C1 segment of cervical spinal cord (tissue), 14 donors: ENCODE measurements around the gene ZMYND15.

ENCODE experiments used
- DNase-seq, 14 donors: peaks; one replicate each; lab custom pipeline; 2025; lab: John Stamatoyannopoulos, UW

The ZMYND15 gene

GRCh38 chr17:4785311-4786105, 45.9 kb downstream of the ZMYND15 start:
- no peak for DNase-seq

GRCh38 chr17:4786106-4786511, 46.5 kb downstream of the ZMYND15 start, which contains the start of gene VMO1:
VMO1 (minus strand) TSS chr17:4786364; CDS start chr17:4786352, 12 bp downstream.
- DNase-seq = peak in 5 of 14 donors; percentile 5 to 27 (median 19)

- peak in 1 of 14 donors; percentile 18 for DNase-seq
Measured at GRCh38 chr17:4786516-4786915, 46.9 kb downstream of the ZMYND15 start.

GRCh38 chr17:4788159-4788806, 48.6 kb downstream of the ZMYND15 start:
- DNase-seq = no peak

- DNase-seq = peak in 2 of 14 donors; percentile 37 to 47
Measured at GRCh38 chr17:4788807-4789700, 49.4 kb downstream of the ZMYND15 start, which contains the start of gene GLTPD2. GLTPD2 (plus strand) TSS chr17:4788964; CDS start chr17:4789012, 48 bp downstream.

- DNase-seq = no peak
Measured at GRCh38 chr17:4789701-4789950, 50.0 kb downstream of the ZMYND15 start.

- DNase-seq = peak in 13 of 14 donors; percentile 67 to 96 (median 80)
Measured at GRCh38 chr17:4789951-4790704, 50.5 kb downstream of the ZMYND15 start.

GRCh38 chr17:4790705-4791088, 51.1 kb downstream of the ZMYND15 start:
- DNase-seq = no peak

GRCh38 chr17:4795168-4795567, 55.5 kb downstream of the ZMYND15 start:
- no peak for DNase-seq
